HG02759 (cell line): ENCODE measurements around the gene IQSEC1.

Experiments
- ATAC-seq: cut with Tn5 transposase; IDR thresholded peaks from one replicate; pipeline ENCODE4 v1.9.1; 2021; ENCODE audit warnings: mild to moderate bottlenecking, moderate library complexity; ENCODE audit not compliant: unreplicated experiment

IQSEC1 gene

GRCh38 chr3:13073326-13074005 lies at the start of gene IQSEC1:
IQSEC1 (minus strand) TSS chr3:13073429; CDS start chr3:13073014, 415 bp downstream.
- peak; percentile 74 for ATAC-seq

GRCh38 chr3:13122081-13123012 lies 49.1 kb upstream of the IQSEC1 start:
- ATAC-seq = no peak

- no peak for ATAC-seq
Measured at GRCh38 chr3:13121553-13122001, 48.3 kb upstream of the IQSEC1 start.

GRCh38 chr3:13120928-13121552 lies 47.8 kb upstream of the IQSEC1 start:
- ATAC-seq = no peak

GRCh38 chr3:13120289-13120927 lies 47.2 kb upstream of the IQSEC1 start:
- no peak for ATAC-seq

- ATAC-seq = no peak
Measured at GRCh38 chr3:13119471-13120220, 46.4 kb upstream of the IQSEC1 start.

GRCh38 chr3:13116426-13116825 lies 43.2 kb upstream of the IQSEC1 start:
- no peak for ATAC-seq

GRCh38 chr3:13115991-13116390 lies 42.8 kb upstream of the IQSEC1 start:
- ATAC-seq = no peak

GRCh38 chr3:13115576-13115910 lies 42.3 kb upstream of the IQSEC1 start:
- no peak for ATAC-seq

GRCh38 chr3:13114811-13115575 lies 41.8 kb upstream of the IQSEC1 start:
- ATAC-seq = no peak

GRCh38 chr3:13113346-13114330 lies 40.4 kb upstream of the IQSEC1 start:
- no peak for ATAC-seq

GRCh38 chr3:13112521-13113345 lies 39.5 kb upstream of the IQSEC1 start:
- ATAC-seq = no peak

- ATAC-seq = no peak
Measured at GRCh38 chr3:13111873-13112520, 38.8 kb upstream of the IQSEC1 start.

GRCh38 chr3:13111173-13111872 lies 38.1 kb upstream of the IQSEC1 start:
- peak; percentile 23 for ATAC-seq

GRCh38 chr3:13110678-13111116 lies 37.5 kb upstream of the IQSEC1 start:
- ATAC-seq = peak; percentile 87

- ATAC-seq = no peak
Measured at GRCh38 chr3:13109516-13109915, 36.3 kb upstream of the IQSEC1 start.
